K562 (cell line): ENCODE data around the gene NEK1. TPM values are rescaled to one million over a fixed set of nuclear protein-coding genes. Genes with fewer than 3 reads are reported as not detected.

Source experiments
- ATAC-seq: fragments of 200-7000 bp; cut with Tn5 transposase; 3 replicates; pipeline ENCODE4 v1.9.1; 2020; ENCODE audit warnings: moderate library complexity
- BruUV-seq: library from RNA; stranded (reverse); fragments of 400-500 nt; replicated peaks from 2 replicates; lab custom pipeline; 2021; lab: Mats Ljungman, UMichigan
- CTCF ChIA-PET: fragments of 300-600 bp; formaldehyde crosslinking; extraction: SDS; loops from one replicate; lab custom pipeline; 2021; ENCODE audit warnings: low intra/inter-chr PET ratio; lab: Yijun Ruan, JAX
- POLR2A ChIA-PET: fragments of 300-600, 350-650 bp; sonication (Branson Sonifier 250); formaldehyde crosslinking; extraction: SDS; loops from one replicate; lab custom pipeline; 2021; ENCODE audit warnings: antibody characterized with exemption, inconsistent platforms; lab: Yijun Ruan, JAX
- DNase-seq, 4 experiments: peaks; one replicate each; pipeline versions ENCODE4 v3.0.0 to v3.0.0-alpha.2; 2011 to 2018; ENCODE audit warnings: low spot score in 3 of 4, mixed read lengths in 3 of 4; ENCODE audit errors: extremely low read depth in 1 of 4
- FAIRE-seq: peaks from 2 replicates; lab custom pipeline; 2011; peaks lifted over from hg19 to GRCh38; lab: Jason Lieb, UNC
- H2AFZ ChIP-seq: 2 replicates; pipeline ENCODE4 v1.6.0; 2011; ENCODE audit warnings: low read depth, low read length, control low read depth, inconsistent platforms
- H3K27ac ChIP-seq: fragments of 200-600 bp; 3 replicates; pipeline ENCODE4 v1.8.0; 2011; ENCODE audit warnings: low read depth, mild to moderate bottlenecking, control low read depth, inconsistent platforms, low read length, moderate library complexity, mixed read lengths; ENCODE audit errors: extremely low read depth
- H3K27me3 ChIP-seq, 2 experiments: fragments of 300-600 bp in 1 of 2; 2 replicates in 1 of 2; 3 replicates in 1 of 2; pipeline versions ENCODE4 v1.6.0 to v1.8.0; 2011; ENCODE audit warnings: inconsistent platforms in 2 of 2, low read length in 2 of 2, mild to moderate bottlenecking in 1 of 2, mixed read lengths in 1 of 2, moderate library complexity in 1 of 2; ENCODE audit not compliant: control insufficient read depth in 2 of 2, insufficient read depth in 2 of 2
- H3K36me3 ChIP-seq: fragments of 300-600 bp; 3 replicates; pipeline ENCODE4 v1.8.0; 2011; ENCODE audit warnings: mild to moderate bottlenecking, low read length, inconsistent platforms; ENCODE audit not compliant: control insufficient read depth, insufficient read depth
- H3K4me1 ChIP-seq, 2 experiments: fragments of 200-600 bp in 1 of 2; replicated peaks in 1 of 2; 2 replicates in 1 of 2; 3 replicates in 1 of 2; pipeline versions ENCODE4 v1.5.1 to v1.8.0; 2011; ENCODE audit warnings: inconsistent platforms in 2 of 2, low read length in 2 of 2, mild to moderate bottlenecking in 1 of 2, mixed read lengths in 1 of 2, moderate library complexity in 1 of 2; ENCODE audit not compliant: control insufficient read depth in 2 of 2, insufficient read depth in 2 of 2
- H3K4me2 ChIP-seq: 2 replicates; pipeline ENCODE4 v1.6.1; 2011; ENCODE audit warnings: low read length, control low read depth, inconsistent platforms, mixed read lengths; ENCODE audit not compliant: insufficient read depth
- H3K4me3 ChIP-seq: fragments of 200-600 bp; sonication (generic), shearing (Covaris generic); 2 replicates; pipeline ENCODE4 v1.5.1; 2016; ENCODE audit warnings: control low read depth, inconsistent platforms
- H3K79me2 ChIP-seq: fragments of 200-600 bp; 3 replicates; pipeline ENCODE4 v1.8.0; 2011; ENCODE audit warnings: low read length, inconsistent platforms; ENCODE audit not compliant: control insufficient read depth, insufficient read depth
- H3K9ac ChIP-seq, 2 experiments: 2 replicates each; pipeline versions ENCODE4 v1.6.0 to v1.6.1; 2011; ENCODE audit warnings: low read depth in 2 of 2, low read length in 2 of 2, control low read depth in 1 of 2, inconsistent platforms in 1 of 2, mild to moderate bottlenecking in 1 of 2, mixed read lengths in 1 of 2; ENCODE audit not compliant: insufficient read depth in 1 of 2
- H3K9me1 ChIP-seq: one replicate; pipeline ENCODE4 v1.6.0; 2011; ENCODE audit warnings: inconsistent platforms, mild to moderate bottlenecking, low read length, moderate library complexity; ENCODE audit not compliant: control insufficient read depth, insufficient read depth
- H3K9me3 ChIP-seq: replicated peaks from 2 replicates; pipeline ENCODE4 v1.5.1; 2011; ENCODE audit warnings: low read depth, low read length, inconsistent platforms; ENCODE audit not compliant: control insufficient read depth, insufficient read depth
- H4K20me1 ChIP-seq: replicated peaks from 2 replicates; pipeline ENCODE4 v1.6.1; 2011; ENCODE audit warnings: low read length, inconsistent platforms, mixed read lengths; ENCODE audit not compliant: control insufficient read depth, insufficient read depth
- ARNT ChIP-seq, 2 experiments: fragments of 450-650 bp; IDR thresholded peaks; 2 replicates each; pipeline ENCODE4 v1.6.1; 2016; ENCODE audit warnings: mild to moderate bottlenecking in 1 of 2
- ILF3 ChIP-seq: fragments of 450-650 bp; IDR thresholded peaks from 2 replicates; pipeline ENCODE4 v1.6.1; 2018; ENCODE audit warnings: antibody characterized with exemption, mild to moderate bottlenecking, moderate library complexity, borderline replicate concordance
- ZNF311 ChIP-seq: fragments of 250-450 bp; sonication (Bioruptor Pico); IDR thresholded peaks from 2 replicates; pipeline ENCODE4 v1.4.0; 2020; ENCODE audit warnings: mild to moderate bottlenecking, moderate library complexity
- ZNF444 ChIP-seq: fragments of 250-450 bp; sonication (Bioruptor Pico); IDR thresholded peaks from 2 replicates; pipeline ENCODE4 v1.4.0; 2020; ENCODE audit warnings: mild to moderate bottlenecking, moderate library complexity
- WGBS: fragments of 100-300 bp; shearing (Covaris generic); methylation state at CpG from one replicate; pipeline ENCODE4 v1.1.6; 2016; ENCODE audit warnings: low coverage, mixed read lengths; ENCODE audit not compliant: insufficient coverage; ENCODE audit errors: missing lambda C conversion rate; 5-methylcytosine and 5-hydroxymethylcytosine counted together
- in situ Hi-C: fragments of 300-500 bp; cut with MboI; formaldehyde crosslinking; loops from 4 replicates; pipeline ENCODE4 v1.15.0; 2018; ENCODE audit warnings: inconsistent platforms, mixed read lengths
- intact Hi-C: fragments of 100-400 bp; cut with micrococcal nuclease; formaldehyde crosslinking; loops from 2 replicates; pipeline ENCODE4 v1.14.2; 2022
- polyA plus RNA-seq, 8 experiments: library from polyadenylated mRNA; depleted of rRNA in 4 of 8; stranded (reverse) in 5 of 8; unstranded in 3 of 8; fragments of >200 nt; fragmentation: Nextera tagmentation in 2 of 8; fragmentation: Illumina TruSeq in 1 of 8; extraction: Ambion mirVana in 2 of 8; extraction: Trizol in 1 of 8; gene quantifications; 2 replicates each; pipeline versions ENCODE4 v1.2.1 to v1.2.3, GENCODE V29; 2011 to 2014; ENCODE audit warnings: inconsistent platforms in 1 of 8, missing spikeins in 1 of 8
- total RNA-seq, 7 experiments: library from RNA; depleted of rRNA in 6 of 7; stranded (reverse); fragments of >200 nt in 6 of 7; fragmentation: Illumina TruSeq in 2 of 7; extraction: Trizol in 2 of 7; gene quantifications; 2 replicates each; pipeline versions ENCODE4 v1.2.1 to v1.2.3, GENCODE V29; 2011 to 2021; ENCODE audit warnings: low replicate concordance in 1 of 7
- TF ChIP-seq, protein P1 (sequence below): fragments of 150-350 bp; IDR thresholded peaks from 2 replicates; pipeline ENCODE4 v1.6.1; 2014; ENCODE audit warnings: low read depth, mild to moderate bottlenecking, low read length, borderline replicate concordance
- TF ChIP-seq, protein P2 (sequence below): sonication (generic); formaldehyde crosslinking; IDR thresholded peaks from 2 replicates; pipeline ENCODE4 v1.8.1; 2023; ENCODE audit warnings: mild to moderate bottlenecking, missing genetic modification reagents, moderate library complexity
- TF ChIP-seq, protein P3 (sequence below): fragments of 450-650 bp; IDR thresholded peaks from 2 replicates; pipeline ENCODE4 v1.6.1; 2016; ENCODE audit warnings: low read depth, mild to moderate bottlenecking, moderate library complexity
- TF ChIP-seq, protein P4 (sequence below): fragments of 450-650 bp; IDR thresholded peaks from 2 replicates; pipeline ENCODE4 v1.7.1; 2018; ENCODE audit warnings: mild to moderate bottlenecking, low read depth; ENCODE audit not compliant: partially characterized antibody

NEK1 gene
- total and polyA plus RNA-seq, 9 of the 15 experiments (the other 6 are each of a cell fraction or from before 2014, with no cell fraction given): 6.2 to 15.7 (median 10.3) TPM

DNA sequence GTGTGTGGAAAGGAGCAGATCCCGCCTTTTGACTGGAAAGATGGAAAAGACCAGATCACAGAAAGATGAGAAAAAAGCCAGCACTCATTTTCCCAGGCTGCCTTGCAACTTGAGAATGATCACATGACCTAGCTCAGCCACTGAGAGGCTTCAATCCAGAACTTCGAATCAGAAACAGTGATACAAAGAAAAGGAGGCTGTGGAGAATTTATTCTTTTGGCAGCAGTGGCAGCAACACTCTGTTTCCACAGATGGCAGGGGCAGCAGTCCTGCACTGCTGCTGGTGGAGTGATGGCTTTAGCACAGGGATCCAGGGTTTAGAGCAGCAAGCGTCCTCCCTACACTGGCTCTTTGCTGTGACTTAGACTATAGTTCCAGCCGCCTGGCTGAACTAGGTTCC is 263.8 kb downstream of the NEK1 start (continued):
- TF ChIP-seq, protein P1, sequence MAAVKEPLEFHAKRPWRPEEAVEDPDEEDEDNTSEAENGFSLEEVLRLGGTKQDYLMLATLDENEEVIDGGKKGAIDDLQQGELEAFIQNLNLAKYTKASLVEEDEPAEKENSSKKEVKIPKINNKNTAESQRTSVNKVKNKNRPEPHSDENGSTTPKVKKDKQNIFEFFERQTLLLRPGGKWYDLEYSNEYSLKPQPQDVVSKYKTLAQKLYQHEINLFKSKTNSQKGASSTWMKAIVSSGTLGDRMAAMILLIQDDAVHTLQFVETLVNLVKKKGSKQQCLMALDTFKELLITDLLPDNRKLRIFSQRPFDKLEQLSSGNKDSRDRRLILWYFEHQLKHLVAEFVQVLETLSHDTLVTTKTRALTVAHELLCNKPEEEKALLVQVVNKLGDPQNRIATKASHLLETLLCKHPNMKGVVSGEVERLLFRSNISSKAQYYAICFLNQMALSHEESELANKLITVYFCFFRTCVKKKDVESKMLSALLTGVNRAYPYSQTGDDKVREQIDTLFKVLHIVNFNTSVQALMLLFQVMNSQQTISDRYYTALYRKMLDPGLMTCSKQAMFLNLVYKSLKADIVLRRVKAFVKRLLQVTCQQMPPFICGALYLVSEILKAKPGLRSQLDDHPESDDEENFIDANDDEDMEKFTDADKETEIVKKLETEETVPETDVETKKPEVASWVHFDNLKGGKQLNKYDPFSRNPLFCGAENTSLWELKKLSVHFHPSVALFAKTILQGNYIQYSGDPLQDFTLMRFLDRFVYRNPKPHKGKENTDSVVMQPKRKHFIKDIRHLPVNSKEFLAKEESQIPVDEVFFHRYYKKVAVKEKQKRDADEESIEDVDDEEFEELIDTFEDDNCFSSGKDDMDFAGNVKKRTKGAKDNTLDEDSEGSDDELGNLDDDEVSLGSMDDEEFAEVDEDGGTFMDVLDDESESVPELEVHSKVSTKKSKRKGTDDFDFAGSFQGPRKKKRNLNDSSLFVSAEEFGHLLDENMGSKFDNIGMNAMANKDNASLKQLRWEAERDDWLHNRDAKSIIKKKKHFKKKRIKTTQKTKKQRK: no peak
- TF ChIP-seq, protein P2, sequence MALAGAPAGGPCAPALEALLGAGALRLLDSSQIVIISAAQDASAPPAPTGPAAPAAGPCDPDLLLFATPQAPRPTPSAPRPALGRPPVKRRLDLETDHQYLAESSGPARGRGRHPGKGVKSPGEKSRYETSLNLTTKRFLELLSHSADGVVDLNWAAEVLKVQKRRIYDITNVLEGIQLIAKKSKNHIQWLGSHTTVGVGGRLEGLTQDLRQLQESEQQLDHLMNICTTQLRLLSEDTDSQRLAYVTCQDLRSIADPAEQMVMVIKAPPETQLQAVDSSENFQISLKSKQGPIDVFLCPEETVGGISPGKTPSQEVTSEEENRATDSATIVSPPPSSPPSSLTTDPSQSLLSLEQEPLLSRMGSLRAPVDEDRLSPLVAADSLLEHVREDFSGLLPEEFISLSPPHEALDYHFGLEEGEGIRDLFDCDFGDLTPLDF (CRISPR knock-in tag): no peak
- TF ChIP-seq, protein P3, sequence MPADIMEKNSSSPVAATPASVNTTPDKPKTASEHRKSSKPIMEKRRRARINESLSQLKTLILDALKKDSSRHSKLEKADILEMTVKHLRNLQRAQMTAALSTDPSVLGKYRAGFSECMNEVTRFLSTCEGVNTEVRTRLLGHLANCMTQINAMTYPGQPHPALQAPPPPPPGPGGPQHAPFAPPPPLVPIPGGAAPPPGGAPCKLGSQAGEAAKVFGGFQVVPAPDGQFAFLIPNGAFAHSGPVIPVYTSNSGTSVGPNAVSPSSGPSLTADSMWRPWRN: no peak

DNA sequence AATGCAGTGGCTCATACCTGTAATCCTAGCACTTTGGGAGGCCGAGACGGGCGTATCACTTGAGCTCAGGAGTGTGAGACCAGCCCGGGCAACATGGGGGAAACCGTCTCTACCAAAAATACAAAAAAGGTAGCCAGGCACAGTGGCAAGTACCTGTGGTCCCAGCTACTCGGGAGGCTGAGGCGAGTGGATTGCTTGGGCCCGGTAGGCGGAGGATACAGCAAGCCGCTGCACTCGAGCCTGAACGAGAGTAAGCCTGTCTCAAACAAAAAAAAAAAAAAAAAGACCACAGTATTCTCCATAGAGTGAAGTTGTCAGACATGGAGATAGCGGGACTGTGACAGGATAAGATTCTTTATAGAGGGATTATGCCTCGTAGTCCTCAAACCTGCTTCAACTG is 265.5 kb downstream of the NEK1 start:
- WGBS: 5% methylated on average over 14 of the region's 14 CpGs
- ATAC-seq: no peak
- CTCF ChIA-PET: no interaction called here
- Histone ChIP-seq H2AFZ (no peak overlapping the region), H3K9ac (no peak overlapping the region), H3K4me3 (no peak overlapping the region), H3K9me1 (no peaks in the 10 kb centered on the region), H3K9me3 (no peaks in the 10 kb centered on the region), H3K4me1 (no peaks in the 10 kb centered on the region), H3K36me3 (no peaks in the 10 kb centered on the region), H3K27me3 (peaks cover 0 to 3% of the 10 kb centered on the region in 2 experiments; a peak in 1 of 5 replicates), H4K20me1 (no peaks in the 10 kb centered on the region), H3K4me2 (no peak overlapping the region)
- no peak for FAIRE-seq
- intact Hi-C loops (no loop called here), in situ Hi-C loops (no loop called here)
- DNase-seq: no peak
- BruUV-seq: no TSS peak
- TF ChIP-seq ARNT (IDR thresholded peaks at IDR 0.05): no peak
- no peak for TF ChIP-seq ZNF311 (CRISPR knock-in tag)
- TF ChIP-seq, protein P4, sequence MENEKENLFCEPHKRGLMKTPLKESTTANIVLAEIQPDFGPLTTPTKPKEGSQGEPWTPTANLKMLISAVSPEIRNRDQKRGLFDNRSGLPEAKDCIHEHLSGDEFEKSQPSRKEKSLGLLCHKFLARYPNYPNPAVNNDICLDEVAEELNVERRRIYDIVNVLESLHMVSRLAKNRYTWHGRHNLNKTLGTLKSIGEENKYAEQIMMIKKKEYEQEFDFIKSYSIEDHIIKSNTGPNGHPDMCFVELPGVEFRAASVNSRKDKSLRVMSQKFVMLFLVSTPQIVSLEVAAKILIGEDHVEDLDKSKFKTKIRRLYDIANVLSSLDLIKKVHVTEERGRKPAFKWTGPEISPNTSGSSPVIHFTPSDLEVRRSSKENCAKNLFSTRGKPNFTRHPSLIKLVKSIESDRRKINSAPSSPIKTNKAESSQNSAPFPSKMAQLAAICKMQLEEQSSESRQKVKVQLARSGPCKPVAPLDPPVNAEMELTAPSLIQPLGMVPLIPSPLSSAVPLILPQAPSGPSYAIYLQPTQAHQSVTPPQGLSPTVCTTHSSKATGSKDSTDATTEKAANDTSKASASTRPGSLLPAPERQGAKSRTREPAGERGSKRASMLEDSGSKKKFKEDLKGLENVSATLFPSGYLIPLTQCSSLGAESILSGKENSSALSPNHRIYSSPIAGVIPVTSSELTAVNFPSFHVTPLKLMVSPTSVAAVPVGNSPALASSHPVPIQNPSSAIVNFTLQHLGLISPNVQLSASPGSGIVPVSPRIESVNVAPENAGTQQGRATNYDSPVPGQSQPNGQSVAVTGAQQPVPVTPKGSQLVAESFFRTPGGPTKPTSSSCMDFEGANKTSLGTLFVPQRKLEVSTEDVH: no peak
- no peak for TF ChIP-seq ZNF444 (CRISPR knock-in tag)
- no peak for TF ChIP-seq ILF3
- TF ChIP-seq, all 486 proteins: peak for 0
- Histone ChIP-seq H3K79me2 (no peaks in the 10 kb centered on the region), H3K27ac (no peak overlapping the region)
- POLR2A ChIA-PET: no interaction called here
